ENCODE data around the gene KDELR3. TPM values are rescaled to one million over a fixed set of nuclear protein-coding genes. Genes with fewer than 3 reads are reported as not detected.
A peak's percentile ranks its signal among the peaks of the same experiment; 100 is the strongest.

The KDELR3 gene
- polyA plus RNA-seq, 3 donors from 2014 or later: 0.56 TPM; not detected in 2

DNA sequence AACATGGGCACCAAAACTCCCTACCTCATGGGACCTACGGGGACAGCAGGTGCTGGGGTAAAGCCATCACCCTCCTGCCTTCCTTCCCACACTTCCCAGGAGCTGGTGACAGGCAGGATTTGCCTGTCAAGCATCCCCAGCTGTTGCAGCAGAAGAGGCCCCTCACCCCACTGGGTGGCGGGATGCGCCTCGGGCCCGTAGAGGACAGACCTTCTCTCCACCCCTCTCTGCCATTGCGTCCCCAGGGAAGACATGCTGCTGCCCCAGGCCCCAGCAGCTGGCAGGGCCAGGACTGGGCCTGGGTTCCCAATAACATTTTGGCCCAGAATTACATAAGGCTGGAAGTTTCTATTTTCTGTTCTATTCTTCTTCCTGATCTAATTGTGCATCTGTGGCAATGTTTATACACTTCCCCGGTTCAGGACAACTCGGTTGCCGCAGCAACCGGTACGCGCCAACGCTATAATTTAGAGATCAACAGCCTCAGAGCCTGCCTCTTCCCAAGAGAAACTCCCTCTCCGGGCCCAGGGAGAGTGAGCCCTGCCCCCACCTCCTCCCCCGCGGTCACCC is 38.3 kb upstream of the KDELR3 start:
- H3K4me1 Mint-ChIP-seq: no peaks in the 10 kb centered on the region
- no peak overlapping the region for H3K27ac Mint-ChIP-seq
- no peak overlapping the region for H3K4me3 Mint-ChIP-seq
- no peaks in the 10 kb centered on the region for H3K36me3 Mint-ChIP-seq
- H3K9me3 Mint-ChIP-seq: peaks cover 0 to 1% (median 0%) of the 10 kb centered on the region in 6 donors
- peaks cover 0 to 2% (median 0%) of the 10 kb centered on the region in 3 donors for H3K27me3 Mint-ChIP-seq (ENCODE audit: low read depth in 3 of 3)
- no peak for DNase-seq

DNA sequence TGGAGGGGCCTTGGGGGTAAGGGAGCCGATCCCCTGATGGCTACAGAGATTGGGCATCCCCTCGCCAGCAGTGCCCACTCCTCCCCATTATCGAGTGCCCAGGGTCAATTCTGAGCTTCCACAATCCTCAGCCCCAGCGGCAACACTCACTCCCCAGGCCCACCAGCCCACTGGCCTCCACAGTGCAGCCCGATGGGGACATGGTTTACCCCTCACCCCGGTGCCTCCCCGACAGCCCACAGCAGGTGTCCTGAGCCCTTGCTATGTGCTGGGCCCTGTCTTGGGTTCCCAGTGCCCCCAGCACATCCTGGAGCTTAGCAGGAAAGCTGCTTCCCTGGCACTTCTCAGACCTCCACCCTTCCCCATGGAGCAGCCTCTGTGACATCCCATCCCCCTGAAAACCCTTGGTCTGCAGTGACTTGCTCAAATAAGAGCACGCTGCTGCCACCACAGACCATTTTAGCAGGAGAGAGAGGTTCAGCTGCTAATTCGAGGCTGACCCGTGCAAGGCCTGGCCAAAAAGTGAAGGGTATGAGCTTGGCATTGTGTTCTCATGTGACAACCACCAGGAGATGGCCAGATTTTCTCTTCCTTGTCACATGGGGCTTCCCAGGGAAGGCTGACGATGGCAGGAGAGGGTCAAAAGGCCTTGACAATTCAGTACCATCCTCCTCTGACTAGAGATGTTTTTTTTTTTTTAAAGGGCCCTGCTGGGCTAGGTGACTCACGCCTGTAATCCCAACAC is 36.5 kb upstream of the KDELR3 start:
- Mint-ChIP-seq H3K36me3 (no peaks in the 10 kb centered on the region), H3K4me1 (no peaks in the 10 kb centered on the region), H3K27ac (no peak overlapping the region), H3K9me3 (peaks cover 0 to 1% (median 0%) of the 10 kb centered on the region in 6 donors), H3K4me3 (no peak overlapping the region), H3K27me3 (ENCODE audit: low read depth in 3 of 3) (peaks cover 0 to 2% (median 0%) of the 10 kb centered on the region in 3 donors)
- DNase-seq: no peak

DNA sequence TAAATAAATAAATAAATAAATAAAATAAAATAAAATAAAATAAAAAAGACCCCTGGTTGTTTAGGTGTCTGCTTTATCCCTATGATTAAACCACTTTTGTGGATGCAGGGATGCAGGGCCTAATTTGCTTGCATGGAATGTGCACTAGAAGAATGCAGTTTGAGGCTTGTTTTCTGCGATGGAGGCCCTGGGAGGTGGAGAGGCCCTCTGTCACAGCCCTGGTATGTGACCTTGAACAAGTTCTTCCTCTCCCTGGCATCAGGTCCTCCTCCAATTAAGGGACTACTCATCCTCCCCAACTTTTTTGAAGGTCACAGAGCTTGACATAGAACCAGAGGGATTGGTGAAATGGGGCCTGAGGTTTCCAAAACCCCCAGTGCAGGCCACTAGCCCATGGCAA is 35.6 kb upstream of the KDELR3 start:
- DNase-seq: no peak
- Mint-ChIP-seq H3K4me1 (no peaks in the 10 kb centered on the region), H3K27ac (no peak overlapping the region), H3K36me3 (no peaks in the 10 kb centered on the region), H3K27me3 (ENCODE audit: low read depth in 3 of 3) (peaks cover 0 to 2% (median 0%) of the 10 kb centered on the region in 3 donors), H3K9me3 (peaks cover 0 to 1% (median 0%) of the 10 kb centered on the region in 6 donors), H3K4me3 (no peak overlapping the region)

DNA sequence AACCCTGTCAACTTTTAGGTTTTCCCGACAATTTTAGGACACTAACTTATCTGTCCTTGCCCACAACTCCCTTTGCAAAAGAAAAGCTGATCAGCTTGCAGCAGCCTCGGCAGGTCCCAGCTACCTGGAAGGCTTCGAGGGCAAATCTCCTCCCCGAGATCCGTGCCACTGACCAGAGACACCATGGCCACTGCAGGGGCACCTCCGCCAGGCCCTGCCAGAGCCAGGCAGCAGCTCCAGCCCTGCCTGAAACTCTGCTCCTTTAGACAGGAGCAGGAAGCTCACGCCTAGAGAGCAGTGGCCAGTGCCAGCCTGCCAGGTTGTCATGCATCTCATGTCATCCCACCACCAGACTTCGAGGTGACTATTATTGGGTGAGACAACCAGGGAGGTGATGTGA is 34.0 kb upstream of the KDELR3 start:
- no peaks in the 10 kb centered on the region for H3K4me1 Mint-ChIP-seq

DNA sequence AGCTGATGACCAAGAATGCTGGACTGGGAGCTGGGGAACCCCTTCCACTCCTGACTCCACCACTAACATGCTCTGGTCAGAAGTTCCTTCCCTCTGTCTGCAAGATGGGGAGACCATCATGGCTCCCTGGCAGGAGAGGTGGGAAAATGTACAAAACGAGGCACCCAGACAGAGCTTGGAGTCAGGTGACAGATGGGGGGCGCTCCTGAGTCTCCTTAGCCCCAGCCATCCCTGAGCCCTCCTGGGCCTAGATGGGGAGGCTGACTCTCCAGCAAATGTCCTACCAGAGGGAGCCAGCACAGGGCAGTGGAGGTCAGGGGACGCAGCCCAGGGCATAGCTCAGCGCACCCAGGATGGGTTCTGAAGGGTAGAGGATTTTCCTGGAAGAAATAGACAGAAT is 32.9 kb upstream of the KDELR3 start:
- H3K27me3 Mint-ChIP-seq (ENCODE audit: low read depth in 3 of 3): peaks cover 0 to 2% (median 0%) of the 10 kb centered on the region in 3 donors
- H3K27ac Mint-ChIP-seq: no peak overlapping the region
- no peak for DNase-seq
- H3K4me1 Mint-ChIP-seq: no peaks in the 10 kb centered on the region
- H3K36me3 Mint-ChIP-seq: no peaks in the 10 kb centered on the region
- H3K4me3 Mint-ChIP-seq: no peak overlapping the region
- H3K9me3 Mint-ChIP-seq: no peaks in the 10 kb centered on the region

More for the DNA sequence above, 34.0 kb upstream of the KDELR3 start:
- peaks cover 0 to 3% (median 0%) of the 10 kb centered on the region in 3 donors for H3K27me3 Mint-ChIP-seq (ENCODE audit: low read depth in 3 of 3)
- H3K4me3 Mint-ChIP-seq: no peak overlapping the region
- no peaks in the 10 kb centered on the region for H3K36me3 Mint-ChIP-seq
- no peaks in the 10 kb centered on the region for H3K9me3 Mint-ChIP-seq
- H3K27ac Mint-ChIP-seq: no peak overlapping the region
- no peak for DNase-seq

DNA sequence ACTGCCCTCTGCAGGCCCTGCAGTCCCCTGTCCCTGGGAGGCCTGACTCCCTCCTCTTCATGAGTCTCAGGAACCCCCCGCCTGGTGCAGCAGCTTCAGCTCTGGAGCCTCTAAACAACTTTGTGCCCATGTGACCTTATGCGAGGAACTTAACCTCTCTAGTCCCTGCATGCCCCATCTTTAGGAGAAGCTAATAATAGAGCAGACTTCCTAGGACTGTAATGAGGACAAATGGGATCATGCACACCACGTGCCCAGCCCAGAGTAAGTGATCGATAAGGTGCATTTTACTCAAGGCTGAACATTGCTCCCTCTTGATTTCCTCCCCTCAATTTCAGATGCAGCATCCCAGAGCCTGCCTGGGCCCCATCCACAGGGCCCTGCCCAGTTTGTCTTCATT is 31.9 kb upstream of the KDELR3 start:
- H3K9me3 Mint-ChIP-seq: no peaks in the 10 kb centered on the region
- no peak overlapping the region for H3K4me3 Mint-ChIP-seq
- no peak overlapping the region for H3K27ac Mint-ChIP-seq
- no peaks in the 10 kb centered on the region for H3K4me1 Mint-ChIP-seq
- H3K27me3 Mint-ChIP-seq (ENCODE audit: low read depth in 3 of 3): peaks cover 0 to 4% (median 2%) of the 10 kb centered on the region in 3 donors
- H3K36me3 Mint-ChIP-seq: no peaks in the 10 kb centered on the region
- DNase-seq: no peak

DNA sequence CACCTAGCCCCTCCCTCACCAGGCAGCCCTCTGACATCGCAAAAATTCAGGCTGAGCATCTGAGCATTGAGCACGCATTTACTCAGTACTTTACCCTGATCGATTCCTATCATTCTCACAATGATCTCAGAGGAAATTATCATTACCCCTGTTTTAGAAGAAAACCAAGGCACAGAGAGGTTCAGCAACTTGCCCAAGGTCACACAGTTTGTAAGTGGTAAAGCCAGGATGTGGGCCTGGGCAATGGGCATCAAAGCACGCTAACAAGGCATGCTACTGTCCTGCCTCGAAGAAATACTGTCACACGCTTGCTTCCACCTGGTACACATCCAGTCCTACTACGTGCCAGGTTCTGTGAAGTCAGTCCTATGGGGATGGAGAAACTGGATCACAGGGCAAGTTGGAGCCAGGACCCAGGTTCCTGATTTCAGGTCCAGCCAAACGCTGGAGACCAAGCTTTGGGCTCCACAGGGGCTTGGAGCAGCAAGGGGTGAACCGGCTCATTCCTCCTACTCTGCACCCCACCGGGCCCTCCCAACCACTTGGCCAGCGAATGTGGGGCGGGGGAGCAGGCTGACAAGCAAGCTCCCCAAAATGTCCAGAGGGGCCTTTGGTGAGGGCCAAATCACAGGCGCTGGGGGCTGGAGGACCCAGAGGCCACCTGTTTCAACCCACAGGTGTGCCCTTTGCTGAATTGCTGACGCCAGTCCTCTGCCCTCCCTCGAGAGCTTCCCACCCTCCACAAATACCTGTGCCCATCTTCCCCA is 31.1 kb upstream of the KDELR3 start:
- no peaks in the 10 kb centered on the region for H3K4me1 Mint-ChIP-seq
- no peak overlapping the region for H3K27ac Mint-ChIP-seq
- peaks cover 0 to 5% (median 2%) of the 10 kb centered on the region in 3 donors for H3K27me3 Mint-ChIP-seq (ENCODE audit: low read depth in 3 of 3)
- H3K4me3 Mint-ChIP-seq: no peak overlapping the region
- H3K9me3 Mint-ChIP-seq: no peaks in the 10 kb centered on the region
- DNase-seq: no peak
- H3K36me3 Mint-ChIP-seq: no peaks in the 10 kb centered on the region

DNA sequence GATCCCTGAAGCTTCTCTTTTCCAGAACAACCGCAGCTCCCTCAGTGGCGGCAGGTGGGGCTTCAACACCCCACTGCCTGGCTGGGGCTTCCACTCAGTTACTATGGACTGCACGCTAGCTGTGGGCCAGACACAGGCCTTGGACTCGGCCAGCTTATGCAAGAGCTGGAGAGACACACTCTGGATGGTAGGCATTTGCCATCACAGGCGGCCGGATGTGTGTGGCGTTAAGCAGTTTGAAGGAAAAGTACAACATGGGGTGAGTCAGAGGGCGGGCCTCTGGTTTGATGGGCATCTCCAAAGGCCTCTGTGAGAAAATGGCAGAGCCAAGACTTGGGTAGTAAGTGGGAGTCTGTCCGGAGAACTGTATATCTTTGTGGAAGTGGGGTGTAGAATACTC is 30.5 kb upstream of the KDELR3 start:
- Mint-ChIP-seq H3K4me3 (no peak overlapping the region), H3K4me1 (no peaks in the 10 kb centered on the region), H3K36me3 (no peaks in the 10 kb centered on the region), H3K9me3 (no peaks in the 10 kb centered on the region), H3K27ac (no peak overlapping the region), H3K27me3 (ENCODE audit: low read depth in 3 of 3) (peaks cover 0 to 5% (median 2%) of the 10 kb centered on the region in 3 donors)
- no peak for DNase-seq

DNA sequence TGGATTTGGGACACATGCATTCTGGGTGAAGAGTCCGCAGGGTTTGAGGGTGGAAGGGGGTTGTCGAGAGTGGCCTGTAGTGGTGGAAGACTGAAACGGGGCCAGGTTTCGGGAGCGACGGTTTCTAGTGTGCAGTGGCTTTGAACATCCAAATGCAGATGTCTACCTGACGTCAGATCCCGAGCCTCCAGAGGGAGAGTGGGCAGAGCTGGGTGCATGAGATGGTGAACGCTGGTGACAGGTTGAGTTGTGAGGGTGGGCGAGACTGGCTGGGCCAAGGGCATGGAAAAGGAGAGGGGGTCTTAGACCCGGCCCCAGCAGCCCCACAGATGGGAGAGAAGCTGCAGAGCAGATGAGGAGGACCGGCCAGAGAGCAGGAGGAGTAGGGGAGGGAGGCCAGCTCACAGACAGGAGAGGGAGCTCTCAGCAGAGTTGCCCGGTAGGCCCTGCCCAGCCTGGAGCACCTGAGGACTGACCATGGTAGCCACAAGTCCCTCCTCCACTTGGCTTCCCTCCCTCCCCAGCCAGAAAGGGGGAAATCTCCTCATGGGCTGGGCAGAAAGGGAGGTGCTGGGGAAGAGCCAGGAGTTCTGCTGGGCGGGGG is 27.0 kb upstream of the KDELR3 start:
- no peak overlapping the region for H3K4me3 Mint-ChIP-seq
- H3K36me3 Mint-ChIP-seq: no peaks in the 10 kb centered on the region
- H3K27me3 Mint-ChIP-seq (ENCODE audit: low read depth in 3 of 3): peaks cover 0 to 11% (median 4%) of the 10 kb centered on the region in 3 donors
- no peaks in the 10 kb centered on the region for H3K4me1 Mint-ChIP-seq
- no peak for DNase-seq
- no peaks in the 10 kb centered on the region for H3K9me3 Mint-ChIP-seq
- no peak overlapping the region for H3K27ac Mint-ChIP-seq

DNA sequence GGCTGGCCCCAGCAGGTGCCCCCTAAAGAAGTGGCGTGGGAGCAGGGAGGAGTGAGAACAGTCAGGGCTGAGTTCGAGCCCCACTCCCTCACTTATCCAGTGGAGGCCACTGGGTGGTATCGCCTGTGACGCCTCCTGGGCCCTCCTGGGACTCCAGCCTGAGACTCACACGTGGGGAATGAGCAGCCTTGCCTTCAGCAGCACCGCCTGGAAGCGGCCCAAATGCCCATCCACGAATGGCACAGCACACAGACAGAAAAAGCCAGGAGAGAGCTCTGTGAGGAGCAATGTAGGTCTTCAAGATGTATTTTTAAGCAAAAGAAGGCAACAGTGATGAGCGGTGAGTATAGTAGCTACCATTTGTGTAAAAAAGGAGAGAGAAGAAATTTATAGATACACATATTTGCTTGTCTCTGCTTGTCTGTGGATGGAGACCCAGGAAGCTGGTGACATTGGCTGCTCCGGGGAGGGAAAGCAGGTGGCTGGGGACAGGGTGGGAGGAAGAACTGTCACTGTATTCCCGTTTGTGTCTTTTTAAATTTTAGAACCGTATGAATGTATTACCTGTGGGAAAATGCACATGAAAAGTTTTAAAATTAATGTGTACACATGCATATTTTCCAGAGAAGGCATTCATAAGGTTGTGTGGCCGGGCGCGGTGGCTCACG is 26.1 kb upstream of the KDELR3 start:
- Mint-ChIP-seq H3K9me3 (no peaks in the 10 kb centered on the region), H3K4me3 (no peak overlapping the region), H3K27ac (no peak overlapping the region), H3K36me3 (no peaks in the 10 kb centered on the region), H3K27me3 (ENCODE audit: low read depth in 3 of 3) (peaks cover 0 to 11% (median 4%) of the 10 kb centered on the region in 3 donors), H3K4me1 (no peaks in the 10 kb centered on the region)
- no peak for DNase-seq

DNA sequence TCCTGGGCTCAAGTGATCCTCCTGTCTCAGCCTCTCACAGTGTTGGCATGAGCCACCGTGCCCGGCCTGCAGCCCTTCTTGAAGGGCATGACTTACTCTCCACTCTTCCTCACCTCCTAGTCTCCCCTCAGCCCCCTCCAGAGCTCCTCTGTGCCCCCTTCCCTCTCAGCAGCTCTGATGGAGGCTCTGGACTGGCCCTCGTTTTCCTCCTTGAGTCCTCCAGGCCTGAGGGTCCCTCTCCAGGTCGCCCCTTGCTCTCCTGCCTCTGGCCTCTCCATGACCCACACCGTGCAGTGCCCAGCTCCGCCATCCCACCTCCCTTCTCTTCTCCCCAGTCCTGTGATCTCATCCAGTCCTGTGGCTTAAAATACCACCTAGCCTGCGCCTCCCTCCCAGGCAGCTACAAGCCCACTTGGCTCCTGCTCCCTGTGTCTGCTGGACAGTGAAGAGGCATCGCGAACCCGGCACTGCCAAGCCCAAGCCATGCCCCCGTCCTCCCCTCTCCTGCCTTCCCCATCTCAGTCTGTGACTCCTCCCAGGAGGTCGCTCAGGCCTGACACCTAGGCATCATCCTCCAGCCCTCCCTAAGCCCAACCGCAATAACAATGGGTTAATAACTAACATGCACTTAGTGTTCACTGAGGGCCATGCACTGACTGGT is 24.8 kb upstream of the KDELR3 start:
- H3K27ac Mint-ChIP-seq: peak overlapping the region in 1 of 6 donors; percentile 21
- no peak overlapping the region for H3K4me3 Mint-ChIP-seq
- no peak for DNase-seq
- H3K27me3 Mint-ChIP-seq (ENCODE audit: low read depth in 3 of 3): peaks cover 2 to 11% (median 2%) of the 10 kb centered on the region in 3 donors
- no peaks in the 10 kb centered on the region for H3K4me1 Mint-ChIP-seq
- no peaks in the 10 kb centered on the region for H3K36me3 Mint-ChIP-seq
- H3K9me3 Mint-ChIP-seq: no peaks in the 10 kb centered on the region

DNA sequence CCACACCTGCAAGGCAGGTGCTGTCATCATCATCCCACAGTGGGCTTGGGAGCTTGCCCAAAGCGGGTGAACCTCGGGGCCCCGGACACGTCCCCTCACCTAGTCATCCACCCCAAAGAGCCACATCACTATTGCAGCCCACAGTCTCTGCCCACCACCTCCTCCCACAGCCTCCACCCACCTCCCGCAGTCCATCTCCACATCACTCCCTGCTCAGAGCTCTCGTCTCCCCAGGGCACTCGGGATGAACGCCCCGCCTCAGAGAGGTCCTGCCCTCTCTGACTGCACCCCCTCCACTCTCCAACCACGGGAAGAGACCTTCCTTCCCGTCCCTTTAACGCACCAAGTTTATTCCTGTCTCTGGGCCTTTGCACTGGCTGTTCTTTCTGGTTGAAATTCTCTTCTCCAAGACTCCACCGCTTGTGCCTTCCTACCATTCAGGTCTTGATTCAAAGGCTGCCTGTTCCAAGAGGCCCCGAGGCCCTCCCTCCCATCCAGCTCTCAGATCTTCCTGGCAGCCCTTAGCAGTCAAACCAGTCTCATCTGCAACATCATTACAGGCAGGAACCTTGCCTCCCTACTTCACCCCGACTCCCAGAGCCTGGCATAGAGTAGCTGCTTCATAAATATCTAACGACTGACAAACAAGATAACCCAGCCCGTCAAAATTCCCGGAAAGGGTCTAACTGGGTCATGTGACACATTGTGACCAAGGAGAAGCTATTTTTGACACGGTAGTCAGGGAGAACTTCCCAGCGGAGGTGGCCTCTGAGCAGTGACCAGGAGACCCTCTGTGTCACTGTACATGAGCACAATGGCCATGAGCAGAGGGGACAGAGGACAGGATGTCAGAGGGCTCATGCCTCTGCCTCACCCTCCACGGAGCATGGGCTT is 24.0 kb upstream of the KDELR3 start:
- Mint-ChIP-seq H3K4me3 (no peak overlapping the region), H3K36me3 (no peaks in the 10 kb centered on the region), H3K27me3 (ENCODE audit: low read depth in 3 of 3) (peaks cover 2 to 11% (median 2%) of the 10 kb centered on the region in 3 donors), H3K27ac (no peak overlapping the region), H3K4me1 (no peaks in the 10 kb centered on the region), H3K9me3 (no peaks in the 10 kb centered on the region)
- no peak for DNase-seq
